Stimulated activated naive B cell treated with anti-CD40 and anti-IgM and Interleukin-4, amounts not matched to agents 10 μg/mL and 1 μg/mL and 100 μg/mL, for 72 hours (primary cell): ENCODE results near the gene UMAD1.

Experiments
- ATAC-seq, 2 donors: fragments of 150-1000 bp; cut with Tn5 transposase; replicated peaks; 2 replicates each; pipeline ENCODE4 v1.10.0; 2021; ENCODE audit warnings: moderate library complexity in 1 of 2
- DNase-seq: peaks from one replicate; pipeline ENCODE4 v3.0.0; 2021
- H3K27ac Mint-ChIP-seq: one replicate; pipeline ENCODE4 v1.8.0; 2022; ENCODE audit warnings: mild to moderate bottlenecking, mixed read lengths
- H3K27me3 Mint-ChIP-seq, 2 donors: one replicate each; pipeline ENCODE4 v1.8.0; 2022; ENCODE audit warnings: mixed read lengths in 2 of 2
- H3K36me3 Mint-ChIP-seq, 2 donors: one replicate each; pipeline ENCODE4 v1.8.0; 2022; ENCODE audit warnings: mixed read lengths in 2 of 2, mild to moderate bottlenecking in 1 of 2
- H3K4me1 Mint-ChIP-seq, 2 donors: one replicate each; pipeline ENCODE4 v1.8.0; 2022; ENCODE audit warnings: mixed read lengths in 2 of 2, mild to moderate bottlenecking in 1 of 2
- H3K4me3 Mint-ChIP-seq, 2 donors: one replicate each; pipeline ENCODE4 v1.8.0; 2022; ENCODE audit warnings: mild to moderate bottlenecking in 2 of 2, mixed read lengths in 2 of 2, moderate library complexity in 1 of 2
- H3K9me3 Mint-ChIP-seq, 2 donors: one replicate each; pipeline ENCODE4 v1.8.0; 2022; ENCODE audit warnings: mixed read lengths in 2 of 2, mild to moderate bottlenecking in 1 of 2

The UMAD1 gene

GRCh38 chr7:7895004-7895650 is 254.6 kb downstream of the UMAD1 start:
- Mint-ChIP-seq H3K27ac (no peak overlapping the region), H3K36me3 (peaks cover 8 to 9% of the 10 kb centered on the region in 2 donors), H3K27me3 (no peaks in the 10 kb centered on the region), H3K4me1 (peaks cover 0 to 7% of the 10 kb centered on the region in 2 donors), H3K9me3 (no peaks in the 10 kb centered on the region), H3K4me3 (no peak overlapping the region)
- ATAC-seq, result no peak
- no peak for DNase-seq

DNA sequence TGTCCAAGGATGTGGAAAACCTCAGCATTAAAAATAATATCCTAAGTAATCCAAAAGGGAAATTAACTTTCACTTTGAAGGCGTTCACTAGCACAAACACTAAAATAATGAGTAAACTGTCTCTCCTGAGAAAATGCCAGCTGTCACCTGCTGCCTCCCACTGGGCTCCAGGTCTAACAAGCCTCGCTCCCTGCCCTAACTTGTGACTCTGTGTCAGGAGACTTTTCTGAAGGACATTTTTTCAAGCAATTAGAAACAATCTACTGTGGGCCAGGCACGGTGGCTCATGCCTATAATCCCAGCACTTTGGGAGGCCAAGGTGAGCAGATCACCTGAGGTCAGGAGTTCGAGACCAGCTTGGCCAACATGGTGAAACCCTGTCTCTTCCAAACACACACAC is 255.2 kb downstream of the UMAD1 start:
- no peaks in the 10 kb centered on the region for H3K27me3 Mint-ChIP-seq
- H3K4me3 Mint-ChIP-seq, result no peak overlapping the region
- no peak overlapping the region for H3K27ac Mint-ChIP-seq
- H3K4me1 Mint-ChIP-seq, result peaks cover 0 to 7% of the 10 kb centered on the region in 2 donors
- H3K9me3 Mint-ChIP-seq, result no peaks in the 10 kb centered on the region
- no peak for DNase-seq
- no peak for ATAC-seq
- peaks cover 2 to 7% of the 10 kb centered on the region in 2 donors for H3K36me3 Mint-ChIP-seq

DNA sequence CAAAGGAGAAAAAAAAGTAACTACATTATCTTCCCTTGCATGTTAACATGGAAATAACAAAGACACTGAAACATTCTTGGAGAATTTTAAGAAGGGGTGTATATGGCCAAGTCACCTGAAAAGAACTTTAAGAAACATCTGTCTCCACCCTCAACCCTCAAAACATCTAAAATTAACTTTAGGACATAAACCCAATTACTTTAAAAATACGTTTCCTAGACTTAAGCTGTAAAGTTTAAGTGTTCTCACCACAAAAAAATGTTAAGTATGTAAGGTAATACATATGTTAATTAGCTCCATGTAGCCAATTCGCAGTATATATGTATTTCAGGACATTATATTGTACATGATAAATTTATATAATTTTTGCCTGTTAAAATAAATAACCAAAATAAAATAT is 257.0 kb downstream of the UMAD1 start:
- H3K4me3 Mint-ChIP-seq, result no peak overlapping the region

DNA sequence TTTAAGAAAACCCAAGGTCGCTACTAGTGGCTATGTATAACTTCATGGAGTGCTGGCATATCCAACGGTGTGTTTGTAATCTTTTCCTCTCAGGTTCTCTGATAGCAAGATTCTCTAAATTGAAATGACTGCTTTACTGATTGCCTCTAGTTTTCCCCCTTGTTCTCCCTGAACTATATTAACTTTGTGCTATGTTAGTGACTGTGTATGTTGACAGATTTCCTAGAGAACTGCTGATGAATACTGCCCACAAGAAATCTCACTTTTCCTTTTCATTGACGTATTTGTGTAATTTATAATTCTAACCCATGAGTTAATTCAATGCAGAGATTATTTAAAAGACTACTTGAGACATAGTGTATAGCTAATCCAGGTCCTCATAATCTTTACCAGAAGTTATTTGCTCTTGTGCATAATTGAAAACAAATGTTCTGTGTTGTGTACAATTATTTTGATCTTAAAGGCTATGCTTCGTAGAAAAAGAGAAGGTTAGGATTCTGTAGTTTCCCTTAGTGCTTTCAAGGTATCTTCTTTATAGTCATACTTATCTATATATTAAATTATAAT is 257.5 kb downstream of the UMAD1 start:
- DNase-seq (no peak), ATAC-seq (no peak)
- Mint-ChIP-seq H3K27ac (no peak overlapping the region), H3K36me3 (peaks cover 4 to 7% of the 10 kb centered on the region in 2 donors), H3K27me3 (no peaks in the 10 kb centered on the region), H3K9me3 (no peaks in the 10 kb centered on the region), H3K4me3 (no peak overlapping the region), H3K4me1 (peaks cover 0 to 16% of the 10 kb centered on the region in 2 donors)

More for the DNA sequence above, 257.0 kb downstream of the UMAD1 start:
- Mint-ChIP-seq H3K27me3 (no peaks in the 10 kb centered on the region), H3K27ac (no peak overlapping the region), H3K36me3 (peaks cover 0 to 7% of the 10 kb centered on the region in 2 donors), H3K4me1 (peaks cover 0 to 13% of the 10 kb centered on the region in 2 donors), H3K9me3 (no peaks in the 10 kb centered on the region)
- ATAC-seq (no peak), DNase-seq (no peak)

DNA sequence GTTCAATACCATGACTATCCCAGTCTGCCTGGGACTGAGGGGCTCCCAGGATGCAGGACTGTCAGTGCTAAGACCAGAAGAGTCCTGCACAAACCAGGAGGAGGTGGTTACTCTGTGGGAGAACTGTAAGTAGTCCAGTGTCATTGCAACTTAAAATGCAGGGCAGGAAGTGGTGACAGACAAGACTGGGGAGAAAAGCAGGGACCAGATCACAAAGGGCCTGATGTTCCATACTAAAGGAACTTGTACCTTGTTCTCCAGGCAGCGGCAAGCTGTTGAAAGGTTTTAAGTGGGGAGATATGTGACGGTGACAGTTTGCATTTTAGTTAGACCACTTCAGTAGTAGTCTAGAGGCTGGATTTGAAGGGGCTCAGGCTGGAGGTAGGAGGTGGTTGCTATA is 262.3 kb downstream of the UMAD1 start:
- Mint-ChIP-seq H3K27me3 (no peaks in the 10 kb centered on the region), H3K4me3 (no peak overlapping the region), H3K27ac (no peak overlapping the region), H3K9me3 (peaks cover 6 to 8% of the 10 kb centered on the region in 2 donors), H3K36me3 (peaks cover 9 to 11% of the 10 kb centered on the region in 2 donors), H3K4me1 (peaks cover 0 to 9% of the 10 kb centered on the region in 2 donors)
- DNase-seq, result no peak
- no peak for ATAC-seq

- Mint-ChIP-seq H3K4me3 (no peak overlapping the region), H3K27ac (no peak overlapping the region), H3K27me3 (no peaks in the 10 kb centered on the region), H3K9me3 (peaks cover 6 to 8% of the 10 kb centered on the region in 2 donors), H3K4me1 (peaks cover 2 to 19% of the 10 kb centered on the region in 2 donors), H3K36me3 (peaks cover 14 to 19% of the 10 kb centered on the region in 2 donors)
- DNase-seq (no peak), ATAC-seq (no peak)
These were observed 266.8 kb downstream of the UMAD1 start for GRCh38 chr7:7907306-7907705.

DNA sequence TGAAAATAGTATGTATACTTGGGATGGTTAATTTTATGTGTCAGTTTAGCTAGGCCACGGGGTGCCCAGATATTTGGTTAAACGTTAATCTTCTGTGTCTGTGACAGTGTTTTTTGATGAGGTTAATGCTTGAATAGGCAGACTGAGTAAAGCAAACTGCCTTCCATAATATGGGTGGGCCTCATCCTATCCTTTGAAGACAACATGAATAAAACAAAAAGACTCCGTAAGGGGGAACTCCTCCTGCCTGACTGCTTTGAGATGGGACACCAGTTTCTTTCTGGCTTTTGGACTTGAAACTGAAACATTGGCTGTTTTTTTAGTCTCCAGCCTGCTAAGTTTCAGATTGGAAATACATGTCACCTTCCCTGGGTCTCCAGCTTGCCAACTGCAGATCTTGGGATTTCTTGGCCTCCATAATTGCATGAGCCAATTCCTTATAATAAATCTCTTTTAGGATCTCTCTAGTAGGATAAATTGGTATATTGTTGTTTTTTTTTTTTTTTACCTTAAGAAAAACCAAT is 268.1 kb downstream of the UMAD1 start:
- peaks cover 15% of the 10 kb centered on the region in 2 donors for H3K36me3 Mint-ChIP-seq
- H3K27me3 Mint-ChIP-seq, result no peaks in the 10 kb centered on the region
- peaks cover 6 to 8% of the 10 kb centered on the region in 2 donors for H3K9me3 Mint-ChIP-seq
- ATAC-seq (no peak), DNase-seq (no peak)
- no peak overlapping the region for H3K4me3 Mint-ChIP-seq
- peaks cover 2 to 16% of the 10 kb centered on the region in 2 donors for H3K4me1 Mint-ChIP-seq
- no peak overlapping the region for H3K27ac Mint-ChIP-seq

- no peak overlapping the region for H3K27ac Mint-ChIP-seq
These were observed 268.8 kb downstream of the UMAD1 start for GRCh38 chr7:7909376-7909775.

DNA sequence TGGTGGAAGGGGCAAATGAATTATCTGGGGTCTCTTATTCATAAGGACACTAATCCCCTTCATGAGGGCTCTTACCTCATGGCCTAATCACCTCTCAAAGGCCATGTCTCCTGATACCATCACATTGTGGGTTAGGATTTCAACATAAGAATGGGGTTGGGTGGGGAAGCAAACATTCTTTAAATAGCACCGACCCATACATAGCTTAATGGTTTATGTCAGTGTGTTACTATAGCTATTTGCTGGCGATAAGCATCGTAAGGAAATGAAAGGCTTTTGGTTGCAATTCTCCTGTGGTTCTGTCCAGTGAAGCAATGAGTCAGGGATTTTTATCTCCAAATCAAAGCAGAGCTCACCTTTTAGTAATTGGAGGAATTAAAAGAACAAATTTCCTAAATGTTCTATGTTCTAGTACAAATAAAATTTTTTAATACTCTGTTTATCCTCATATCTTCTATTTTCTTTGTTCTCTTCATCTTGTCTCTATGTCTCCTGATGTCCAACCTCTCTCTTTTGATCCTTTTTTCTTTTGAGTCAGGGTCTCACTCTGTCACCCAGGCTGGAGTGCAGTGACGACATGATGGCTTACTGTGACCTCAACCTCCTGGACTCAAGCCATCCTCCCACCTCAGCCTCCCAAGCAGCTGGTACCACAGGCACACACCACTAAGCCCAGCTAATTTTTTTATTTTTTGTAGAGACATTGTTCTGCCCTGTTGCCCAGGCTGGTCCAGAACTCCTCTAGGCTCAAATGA is 271.0 kb downstream of the UMAD1 start:
- Mint-ChIP-seq H3K27me3 (no peaks in the 10 kb centered on the region), H3K36me3 (peaks cover 17 to 20% of the 10 kb centered on the region in 2 donors), H3K4me1 (peaks cover 4 to 21% of the 10 kb centered on the region in 2 donors), H3K4me3 (no peak overlapping the region), H3K27ac (no peak overlapping the region), H3K9me3 (peaks cover 4 to 8% of the 10 kb centered on the region in 2 donors)
- no peak for ATAC-seq
- no peak for DNase-seq

More at GRCh38 chr7:7909376-7909775, 268.8 kb downstream of the UMAD1 start:
- H3K4me1 Mint-ChIP-seq, result peaks cover 3 to 18% of the 10 kb centered on the region in 2 donors
- H3K4me3 Mint-ChIP-seq, result no peak overlapping the region
- DNase-seq (no peak), ATAC-seq (no peak)
- no peaks in the 10 kb centered on the region for H3K27me3 Mint-ChIP-seq
- H3K9me3 Mint-ChIP-seq, result peaks cover 6% of the 10 kb centered on the region in 2 donors
- peaks cover 15% of the 10 kb centered on the region in 2 donors for H3K36me3 Mint-ChIP-seq

- ATAC-seq (no peak), DNase-seq (no peak)
- Mint-ChIP-seq H3K4me3 (no peak overlapping the region), H3K4me1 (peaks cover 4 to 21% of the 10 kb centered on the region in 2 donors), H3K36me3 (peaks cover 11 to 14% of the 10 kb centered on the region in 2 donors), H3K9me3 (peaks cover 0 to 3% of the 10 kb centered on the region in 2 donors), H3K27me3 (no peaks in the 10 kb centered on the region), H3K27ac (no peak overlapping the region)
These were observed 272.4 kb downstream of the UMAD1 start for GRCh38 chr7:7912937-7913336.

GRCh38 chr7:7913504-7913903 is 273.0 kb downstream of the UMAD1 start:
- no peak overlapping the region for H3K4me3 Mint-ChIP-seq
- peaks cover 0 to 3% of the 10 kb centered on the region in 2 donors for H3K9me3 Mint-ChIP-seq
- ATAC-seq (no peak), DNase-seq (no peak)
- no peaks in the 10 kb centered on the region for H3K27me3 Mint-ChIP-seq
- H3K4me1 Mint-ChIP-seq, result peaks cover 5 to 23% of the 10 kb centered on the region in 2 donors
- no peak overlapping the region for H3K27ac Mint-ChIP-seq
- peaks cover 10 to 14% of the 10 kb centered on the region in 2 donors for H3K36me3 Mint-ChIP-seq

- ATAC-seq, result no peak
- Mint-ChIP-seq H3K27ac (no peak overlapping the region), H3K9me3 (peaks cover 0 to 3% of the 10 kb centered on the region in 2 donors), H3K27me3 (no peaks in the 10 kb centered on the region), H3K4me1 (peaks cover 10 to 33% of the 10 kb centered on the region in 2 donors), H3K36me3 (peaks cover 10 to 14% of the 10 kb centered on the region in 2 donors), H3K4me3 (no peak overlapping the region)
- no peak for DNase-seq
These were observed 274.0 kb downstream of the UMAD1 start for GRCh38 chr7:7914547-7914946.

DNA sequence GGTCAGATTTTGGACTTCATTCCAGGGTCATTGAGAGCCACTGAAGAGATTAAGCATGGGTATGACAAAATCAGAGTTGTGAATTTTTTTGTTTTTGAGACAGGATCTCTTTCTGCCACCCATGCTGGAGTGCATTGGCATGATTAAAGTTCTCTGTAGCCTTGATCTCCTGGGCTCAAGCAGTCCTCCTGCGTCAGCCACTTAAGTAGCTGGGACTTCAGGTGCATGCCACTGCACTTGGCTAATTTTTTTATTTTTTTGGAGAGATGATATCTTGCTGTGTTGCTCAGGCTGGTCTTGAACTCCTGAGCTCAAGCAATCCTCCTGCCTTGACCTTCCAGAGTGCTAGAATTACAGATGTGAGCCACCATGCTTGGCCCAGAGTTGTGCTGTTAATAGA is 275.5 kb downstream of the UMAD1 start:
- DNase-seq (no peak), ATAC-seq (no peak)
- Mint-ChIP-seq H3K9me3 (peaks cover 0 to 3% of the 10 kb centered on the region in 2 donors), H3K36me3 (peaks cover 10 to 14% of the 10 kb centered on the region in 2 donors), H3K4me1 (peaks cover 14 to 31% of the 10 kb centered on the region in 2 donors), H3K27ac (no peak overlapping the region), H3K4me3 (no peak overlapping the region), H3K27me3 (no peaks in the 10 kb centered on the region)

DNA sequence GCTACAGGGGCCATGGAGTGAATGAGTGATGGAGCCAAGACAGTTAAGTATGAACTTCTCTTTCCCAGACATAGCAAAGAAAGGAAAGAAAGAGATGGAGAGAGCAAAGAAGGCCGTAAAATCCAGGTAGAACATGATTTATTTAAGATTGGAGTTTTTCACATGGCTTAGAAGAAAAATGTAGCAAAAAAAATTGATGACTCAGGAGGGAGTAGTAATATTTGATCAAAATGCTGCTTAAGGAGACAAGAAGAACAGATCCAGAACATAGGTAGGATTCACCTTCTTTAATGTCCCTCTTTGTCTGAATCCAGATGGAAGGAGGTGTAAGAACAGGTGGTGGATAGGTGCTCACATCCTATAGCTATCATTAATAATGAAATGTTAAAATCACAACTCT is 277.0 kb downstream of the UMAD1 start:
- peaks cover 0 to 3% of the 10 kb centered on the region in 2 donors for H3K9me3 Mint-ChIP-seq
- no peak overlapping the region for H3K4me3 Mint-ChIP-seq
- no peak for ATAC-seq
- peaks cover 19 to 28% of the 10 kb centered on the region in 2 donors for H3K4me1 Mint-ChIP-seq
- no peak overlapping the region for H3K27ac Mint-ChIP-seq
- DNase-seq, result no peak
- no peaks in the 10 kb centered on the region for H3K27me3 Mint-ChIP-seq
- H3K36me3 Mint-ChIP-seq, result peaks cover 6 to 7% of the 10 kb centered on the region in 2 donors
